Activated naive CD4-positive, alpha-beta T cell treated with anti-CD3 and anti-CD28 coated beads, Interleukin-2, amount 10 ng/mL, durations not matched to agents 7 days and 5 days (primary cell): ENCODE data around the gene CBX1.
A peak's percentile ranks its signal among the peaks of the same experiment; 100 is the strongest.

Experiments
- CTCF ChIA-PET: fragments of 350-600 bp; sonication (Branson Sonifier 250); formaldehyde crosslinking; loops from one replicate; lab custom pipeline; 2021; ENCODE audit warnings: antibody characterized with exemption; lab: Charles Lee
- DNase-seq: peaks from one replicate; pipeline ENCODE4 v3.0.0-alpha.2; 2020
- H3K27ac Mint-ChIP-seq: one replicate; pipeline ENCODE4 v1.8.0; 2021; ENCODE audit warnings: mild to moderate bottlenecking, moderate library complexity, mixed read lengths
- H3K27me3 Mint-ChIP-seq: one replicate; pipeline ENCODE4 v1.8.0; 2021; ENCODE audit warnings: mild to moderate bottlenecking, mixed read lengths
- H3K36me3 Mint-ChIP-seq: one replicate; pipeline ENCODE4 v1.8.0; 2021; ENCODE audit warnings: mixed read lengths
- H3K4me1 Mint-ChIP-seq: one replicate; pipeline ENCODE4 v1.8.0; 2021; ENCODE audit warnings: mixed read lengths
- H3K4me3 Mint-ChIP-seq: one replicate; pipeline ENCODE4 v1.8.0; 2021; ENCODE audit warnings: mild to moderate bottlenecking, moderate library complexity, mixed read lengths
- H3K9me3 Mint-ChIP-seq: one replicate; pipeline ENCODE4 v1.8.0; 2021; ENCODE audit warnings: mixed read lengths

The CBX1 gene

DNA sequence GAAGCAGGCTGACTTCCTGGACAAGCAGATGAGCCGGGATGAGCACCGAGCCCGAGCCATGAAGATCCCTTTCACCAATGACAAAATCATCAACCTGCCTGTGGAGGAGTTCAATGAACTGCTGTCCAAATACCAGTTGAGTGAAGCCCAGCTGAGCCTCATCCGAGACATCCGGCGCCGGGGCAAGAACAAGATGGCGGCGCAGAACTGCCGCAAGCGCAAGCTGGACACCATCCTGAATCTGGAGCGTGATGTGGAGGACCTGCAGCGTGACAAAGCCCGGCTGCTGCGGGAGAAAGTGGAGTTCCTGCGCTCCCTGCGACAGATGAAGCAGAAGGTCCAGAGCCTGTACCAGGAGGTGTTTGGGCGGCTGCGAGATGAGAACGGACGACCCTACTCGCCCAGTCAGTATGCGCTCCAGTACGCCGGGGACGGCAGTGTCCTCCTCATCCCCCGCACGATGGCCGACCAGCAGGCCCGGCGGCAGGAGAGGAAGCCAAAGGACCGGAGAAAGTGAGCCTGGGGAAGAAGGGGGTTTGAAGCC lies 42.1 kb downstream of the CBX1 start:
- no peak for DNase-seq
- Mint-ChIP-seq H3K36me3 (peaks cover 64% of the 10 kb centered on the region), H3K27ac (no peak overlapping the region), H3K27me3 (no peaks in the 10 kb centered on the region), H3K4me1 (peaks cover 18% of the 10 kb centered on the region), H3K4me3 (no peak overlapping the region), H3K9me3 (no peaks in the 10 kb centered on the region)
- CTCF ChIA-PET: interaction anchor here (1.3 to 1.5 kb wide), 4 partner anchors 10 to 32 kb away, joined by 3 to 5 read pairs (median 4); partner anchors contain the start of gene NFE2L1

DNA sequence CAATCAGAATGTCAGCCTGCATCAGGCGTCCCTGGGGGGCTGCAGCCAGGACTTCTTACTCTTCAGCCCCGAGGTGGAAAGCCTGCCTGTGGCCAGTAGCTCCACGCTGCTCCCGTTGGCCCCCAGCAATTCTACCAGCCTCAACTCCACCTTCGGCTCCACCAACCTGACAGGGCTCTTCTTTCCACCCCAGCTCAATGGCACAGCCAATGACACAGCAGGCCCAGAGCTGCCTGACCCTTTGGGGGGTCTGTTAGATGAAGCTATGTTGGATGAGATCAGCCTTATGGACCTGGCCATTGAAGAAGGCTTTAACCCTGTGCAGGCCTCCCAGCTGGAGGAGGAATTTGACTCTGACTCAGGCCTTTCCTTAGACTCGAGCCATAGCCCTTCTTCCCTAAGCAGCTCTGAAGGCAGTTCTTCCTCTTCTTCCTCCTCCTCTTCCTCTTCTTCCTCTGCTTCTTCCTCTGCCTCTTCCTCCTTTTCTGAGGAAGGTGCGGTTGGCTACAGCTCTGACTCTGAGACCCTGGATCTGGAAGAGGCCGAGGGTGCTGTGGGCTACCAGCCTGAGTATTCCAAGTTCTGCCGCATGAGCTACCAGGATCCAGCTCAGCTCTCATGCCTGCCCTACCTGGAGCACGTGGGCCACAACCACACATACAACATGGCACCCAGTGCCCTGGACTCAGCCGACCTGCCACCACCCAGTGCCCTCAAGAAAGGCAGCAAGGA lies 42.7 kb downstream of the CBX1 start:
- Mint-ChIP-seq H3K27ac (peak overlapping the region; percentile 29), H3K4me1 (peaks cover 20% of the 10 kb centered on the region), H3K36me3 (peaks cover 62% of the 10 kb centered on the region), H3K4me3 (no peak overlapping the region), H3K9me3 (no peaks in the 10 kb centered on the region), H3K27me3 (no peaks in the 10 kb centered on the region)
- DNase-seq: no peak
- CTCF ChIA-PET: interaction anchor here (1.0 to 1.5 kb wide), 7 partner anchors 9 to 32 kb away, joined by 3 to 8 read pairs (median 4); partner anchors contain the start of gene NFE2L1

DNA sequence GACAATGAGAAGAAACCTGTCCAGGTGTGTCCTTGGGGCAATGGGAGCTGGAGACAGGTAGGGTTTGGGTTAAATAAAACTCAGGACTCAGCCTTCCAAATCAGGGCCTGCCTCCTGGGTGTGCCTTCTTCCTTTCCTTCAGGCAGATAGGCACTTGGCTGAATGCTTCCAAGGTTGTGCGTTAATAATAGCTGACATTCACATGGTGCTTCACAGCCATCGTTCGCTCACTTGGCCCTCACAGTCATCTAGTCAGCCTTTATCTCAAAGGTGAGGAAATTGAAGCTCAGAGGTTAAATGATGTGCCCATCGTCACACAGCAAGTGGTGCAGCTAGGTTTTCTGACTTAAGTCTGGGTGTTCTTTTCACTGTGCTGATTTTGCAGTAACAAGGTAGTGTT lies 43.7 kb downstream of the CBX1 start:
- Mint-ChIP-seq H3K27me3 (no peaks in the 10 kb centered on the region), H3K4me3 (no peak overlapping the region), H3K9me3 (no peaks in the 10 kb centered on the region), H3K4me1 (peaks cover 29% of the 10 kb centered on the region), H3K27ac (peak overlapping the region; percentile 24), H3K36me3 (peaks cover 66% of the 10 kb centered on the region)
- CTCF ChIA-PET: interaction anchor here (1.0 to 1.5 kb wide), 5 partner anchors 10 to 23 kb away, joined by 3 to 8 read pairs (median 4); partner anchors contain the start of gene NFE2L1
- DNase-seq: no peak

DNA sequence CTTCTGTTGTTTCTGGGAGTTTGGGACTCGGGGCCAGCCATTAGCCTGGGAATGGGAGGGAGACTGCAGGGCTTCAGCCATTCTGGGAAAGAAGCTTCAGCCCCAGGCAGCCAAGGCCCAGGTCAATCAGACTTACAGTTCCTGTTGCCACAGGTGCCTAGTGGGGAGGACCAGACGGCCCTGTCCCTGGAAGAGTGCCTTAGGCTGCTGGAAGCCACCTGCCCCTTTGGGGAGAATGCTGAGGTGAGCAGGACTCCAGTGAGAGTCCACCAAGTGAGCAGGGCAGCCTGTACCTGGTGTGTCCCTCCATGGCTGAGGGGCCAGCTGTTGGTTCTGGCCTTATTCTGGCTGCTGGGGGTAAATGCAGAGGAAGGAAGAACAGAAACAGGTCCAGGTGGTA lies 44.4 kb downstream of the CBX1 start:
- Mint-ChIP-seq H3K36me3 (peaks cover 65% of the 10 kb centered on the region), H3K4me3 (no peak overlapping the region), H3K27ac (no peak overlapping the region), H3K27me3 (no peaks in the 10 kb centered on the region), H3K4me1 (peaks cover 37% of the 10 kb centered on the region), H3K9me3 (no peaks in the 10 kb centered on the region)
- DNase-seq: no peak
- CTCF ChIA-PET: no interaction called here

DNA sequence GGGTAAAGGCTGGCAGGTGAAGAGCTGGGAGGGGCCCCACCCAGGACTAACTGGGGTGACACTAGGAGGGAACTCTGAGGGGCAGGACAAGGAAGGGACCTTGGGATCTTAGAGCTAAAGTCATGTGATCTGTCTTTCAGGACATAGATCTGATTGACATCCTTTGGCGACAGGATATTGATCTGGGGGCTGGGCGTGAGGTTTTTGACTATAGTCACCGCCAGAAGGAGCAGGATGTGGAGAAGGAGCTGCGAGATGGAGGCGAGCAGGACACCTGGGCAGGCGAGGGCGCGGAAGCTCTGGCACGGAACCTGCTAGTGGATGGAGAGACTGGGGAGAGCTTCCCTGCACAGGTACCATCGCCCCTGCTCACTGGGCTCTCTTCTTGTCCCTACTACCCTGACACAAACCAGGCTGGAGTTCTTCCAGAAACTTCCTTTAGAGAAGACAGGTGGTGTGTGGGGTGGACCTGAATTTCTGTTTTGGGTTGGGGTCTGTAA lies 45.0 kb downstream of the CBX1 start:
- Mint-ChIP-seq H3K27ac (peak overlapping the region; percentile 75), H3K27me3 (no peaks in the 10 kb centered on the region), H3K4me3 (no peak overlapping the region), H3K4me1 (peaks cover 41% of the 10 kb centered on the region), H3K36me3 (peaks cover 66% of the 10 kb centered on the region), H3K9me3 (no peaks in the 10 kb centered on the region)
- no peak for DNase-seq
- CTCF ChIA-PET: interaction anchor here (0.9 kb wide), 1 partner anchor 19 kb away, joined by 8 read pairs; no protein-coding TSS in a partner anchor

DNA sequence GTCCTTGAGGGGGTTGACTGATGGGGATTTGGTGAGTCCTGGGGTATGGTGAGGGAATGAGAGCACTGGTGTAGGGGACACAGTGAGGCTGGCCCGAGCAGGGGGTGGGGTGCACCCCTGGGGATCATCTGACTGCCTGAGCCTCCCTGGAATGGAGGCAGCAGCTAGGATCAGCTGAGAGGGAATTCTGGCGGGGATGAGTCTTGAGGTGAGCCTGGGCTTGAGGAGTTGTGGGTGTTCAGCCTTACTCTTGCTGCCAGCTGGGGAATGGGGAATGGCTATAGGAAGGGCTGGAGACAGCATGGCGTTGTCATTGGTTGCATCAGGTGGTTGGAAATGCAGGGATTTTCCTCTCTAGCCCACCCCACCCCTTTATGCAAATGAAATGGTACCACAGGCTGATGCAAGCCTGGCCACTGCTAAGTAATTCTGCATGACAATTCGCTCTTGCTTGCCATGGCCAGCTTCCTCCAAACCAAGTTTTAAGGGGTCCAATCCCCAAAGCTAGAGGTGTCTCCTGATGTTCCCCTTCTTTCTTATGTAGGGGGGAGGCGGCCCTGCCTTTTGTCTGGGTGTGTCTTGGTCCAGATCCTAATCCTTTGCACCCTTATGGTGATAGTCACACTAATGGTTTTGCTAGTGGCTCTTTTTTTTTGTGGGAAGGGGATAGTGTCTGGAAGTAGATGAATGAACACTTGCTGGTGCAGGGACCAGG lies 45.6 kb downstream of the CBX1 start:
- no peaks in the 10 kb centered on the region for H3K27me3 Mint-ChIP-seq

DNA sequence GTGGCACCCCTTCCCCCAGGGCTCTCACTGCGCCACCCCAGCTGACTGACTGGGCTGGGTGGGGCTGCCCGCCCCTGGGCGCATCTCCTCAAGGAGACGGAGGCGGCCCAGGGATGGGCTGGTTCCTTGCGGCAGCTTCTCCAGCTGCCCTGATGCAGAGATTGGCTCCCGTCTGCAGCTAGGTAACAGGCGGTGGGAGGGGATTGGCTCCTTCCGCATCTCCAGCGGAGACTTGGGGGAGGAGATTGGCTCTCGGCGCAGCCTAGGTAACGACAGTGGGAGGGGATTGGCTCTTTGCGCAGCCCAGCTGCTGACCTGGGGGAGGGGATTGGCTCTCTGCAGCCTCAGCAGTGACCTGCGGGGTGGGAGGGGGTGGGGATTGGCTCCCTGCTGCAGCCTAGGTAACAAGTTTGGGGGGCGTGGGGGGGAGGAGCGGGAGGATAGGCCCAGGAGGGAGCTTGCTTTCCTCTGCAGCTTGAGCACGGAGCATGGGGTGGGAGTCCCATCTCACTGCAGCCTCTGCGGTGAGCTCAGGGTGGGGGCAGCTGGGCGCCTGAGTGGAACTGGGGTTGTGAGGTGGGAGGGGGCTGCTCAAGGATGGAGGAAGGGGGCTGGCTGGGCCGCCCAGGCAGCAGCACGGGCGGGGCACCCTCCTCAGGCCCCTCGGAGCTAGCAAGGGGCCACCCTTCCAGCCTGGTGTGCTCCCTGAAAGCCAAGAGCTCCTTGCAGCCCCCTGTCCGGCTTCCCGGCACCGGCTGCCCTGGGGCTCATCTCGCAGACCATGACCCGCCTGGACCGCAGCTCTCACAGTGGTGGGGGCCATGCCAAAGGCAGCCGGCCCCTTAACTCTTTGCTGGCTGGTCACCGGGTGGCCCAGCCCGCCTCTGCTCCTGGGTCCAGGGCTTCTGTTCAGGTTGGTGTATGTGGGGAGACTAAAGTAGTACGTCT lies 46.8 kb downstream of the CBX1 start:
- Mint-ChIP-seq H3K27ac (peak overlapping the region; percentile 29), H3K27me3 (no peaks in the 10 kb centered on the region), H3K4me3 (no peak overlapping the region), H3K4me1 (peaks cover 58% of the 10 kb centered on the region), H3K9me3 (no peaks in the 10 kb centered on the region), H3K36me3 (peaks cover 68% of the 10 kb centered on the region)
- CTCF ChIA-PET: interaction anchor here (1.1 kb wide), 2 partner anchors 18 to 24 kb away, joined by 3 to 5 read pairs; no protein-coding TSS in a partner anchor
- no peak for DNase-seq

More for the DNA sequence above, 45.6 kb downstream of the CBX1 start:
- H3K9me3 Mint-ChIP-seq: no peaks in the 10 kb centered on the region
- peak overlapping the region; percentile 75 for H3K27ac Mint-ChIP-seq
- no peak overlapping the region for H3K4me3 Mint-ChIP-seq
- peaks cover 67% of the 10 kb centered on the region for H3K36me3 Mint-ChIP-seq
- CTCF ChIA-PET: interaction anchor here (0.7 to 1.1 kb wide), 3 partner anchors 19 to 29 kb away, joined by 3 to 8 read pairs (median 5); no protein-coding TSS in a partner anchor
- no peak for DNase-seq
- H3K4me1 Mint-ChIP-seq: peaks cover 46% of the 10 kb centered on the region

DNA sequence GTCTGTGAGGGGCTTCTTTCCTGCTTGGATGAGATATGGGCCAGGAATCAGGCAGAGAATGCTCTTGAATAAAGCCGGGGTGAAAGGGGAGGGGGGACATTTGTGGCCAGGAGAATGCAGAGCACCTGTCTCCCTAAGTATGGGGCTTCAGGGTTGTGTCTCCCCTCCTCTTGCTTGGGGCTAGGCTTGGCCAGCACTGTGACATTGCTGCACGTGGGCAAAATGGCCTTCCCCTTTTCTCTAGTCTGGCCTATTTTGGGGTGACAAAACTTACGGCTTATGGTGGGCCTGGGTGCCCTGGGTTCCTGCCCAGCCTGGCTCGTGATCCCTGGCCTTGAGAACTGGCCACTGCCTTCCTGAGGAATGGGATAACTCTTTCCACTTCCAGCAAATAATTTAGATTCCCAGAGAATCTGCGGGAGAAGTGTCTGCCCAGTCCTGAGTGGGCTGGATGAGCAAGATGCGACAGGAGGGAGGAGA lies 47.5 kb downstream of the CBX1 start:
- H3K27me3 Mint-ChIP-seq: no peaks in the 10 kb centered on the region
- CTCF ChIA-PET: interaction anchor here (0.8 to 1.1 kb wide), 2 partner anchors 11 to 23 kb away, joined by 3 read pairs; no protein-coding TSS in a partner anchor
- DNase-seq: no peak
- H3K36me3 Mint-ChIP-seq: peaks cover 63% of the 10 kb centered on the region
- H3K9me3 Mint-ChIP-seq: no peaks in the 10 kb centered on the region
- peak overlapping the region; percentile 5 for H3K27ac Mint-ChIP-seq
- peaks cover 64% of the 10 kb centered on the region for H3K4me1 Mint-ChIP-seq
- H3K4me3 Mint-ChIP-seq: no peak overlapping the region

DNA sequence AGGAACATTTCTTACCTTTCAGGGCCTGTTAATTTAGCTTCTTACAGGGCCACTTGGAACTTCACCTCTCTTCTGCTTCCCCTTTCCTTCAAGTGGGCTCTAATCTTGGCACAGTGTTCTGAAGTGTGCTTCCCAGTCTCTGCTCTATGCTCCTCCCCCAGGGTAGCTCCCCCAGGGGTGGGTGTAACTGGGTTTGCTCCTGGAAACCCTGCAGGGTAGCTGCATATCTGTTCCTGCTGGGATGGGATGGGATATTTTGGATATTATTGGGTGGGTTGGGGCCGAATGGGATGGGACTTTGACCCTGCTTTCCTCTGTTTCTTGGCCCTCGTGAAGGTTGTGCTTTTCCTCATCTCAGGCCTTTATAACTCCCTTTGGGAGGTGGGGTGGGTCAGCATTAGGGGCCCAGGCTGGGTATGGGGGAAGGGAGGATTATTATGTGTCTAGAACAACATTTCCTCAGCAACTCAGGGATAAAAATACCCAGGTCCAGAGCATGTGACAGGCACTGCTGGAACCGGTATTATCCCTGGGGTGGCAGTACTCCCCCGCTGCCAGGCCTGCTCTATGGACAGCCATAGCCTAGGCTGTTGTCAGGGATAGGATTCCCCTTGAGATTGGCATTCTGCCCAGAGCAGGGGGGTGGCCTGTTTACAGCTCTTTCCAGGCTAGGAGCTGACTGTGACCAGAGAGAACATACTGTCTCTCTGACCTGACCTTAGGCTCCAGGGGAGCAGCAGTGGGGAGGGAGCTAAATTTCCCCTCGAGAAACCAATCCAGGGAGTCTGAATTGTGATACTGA lies 48.1 kb downstream of the CBX1 start:
- H3K4me1 Mint-ChIP-seq: peaks cover 64% of the 10 kb centered on the region
- H3K9me3 Mint-ChIP-seq: no peaks in the 10 kb centered on the region
- no peak for DNase-seq
- peaks cover 58% of the 10 kb centered on the region for H3K36me3 Mint-ChIP-seq
- no peak overlapping the region for H3K4me3 Mint-ChIP-seq
- H3K27ac Mint-ChIP-seq: peak overlapping the region; percentile 5
- H3K27me3 Mint-ChIP-seq: peaks cover under 1% of the 10 kb centered on the region
- CTCF ChIA-PET: interaction anchor here (0.8 kb wide), 1 partner anchor 11 kb away, joined by 3 read pairs; no protein-coding TSS in a partner anchor

DNA sequence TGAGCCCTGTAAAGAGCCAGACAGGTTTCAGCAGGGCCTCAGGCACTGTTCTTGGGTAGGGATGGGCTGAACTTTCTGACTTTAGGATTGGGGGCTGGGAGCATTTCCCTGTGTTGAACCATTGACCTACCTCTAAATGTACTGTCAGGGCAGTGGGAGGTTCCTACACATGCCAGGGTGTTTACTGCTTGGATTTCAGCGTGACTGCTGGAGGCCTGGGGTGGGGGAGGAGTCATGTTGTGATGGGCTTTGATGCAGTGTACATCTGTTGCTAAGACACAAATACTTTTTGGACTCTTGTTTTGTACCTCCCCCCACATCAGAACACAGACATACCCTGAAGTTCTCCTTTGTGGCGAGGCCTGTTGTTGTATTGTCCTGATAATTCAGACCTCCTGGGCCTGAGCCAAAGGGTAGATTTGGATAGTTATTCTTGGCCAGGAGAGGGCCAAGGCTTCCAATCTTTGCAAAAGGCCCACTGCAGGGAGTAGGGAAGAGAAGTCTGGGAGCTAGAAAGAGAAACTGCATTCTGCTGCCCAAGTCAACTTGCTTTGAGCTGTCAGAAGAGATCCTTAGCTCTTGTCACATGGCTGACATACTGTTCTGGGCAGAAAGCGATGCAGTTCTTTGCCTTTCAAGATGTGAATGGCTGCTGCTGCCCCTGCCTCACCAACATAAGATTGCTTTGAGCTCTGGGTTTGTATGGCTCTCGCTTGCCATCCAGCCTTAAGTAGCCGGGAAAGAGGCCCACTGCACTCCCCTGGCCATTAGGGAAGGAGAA lies 49.4 kb downstream of the CBX1 start:
- CTCF ChIA-PET: interaction anchor here (0.7 kb wide), 1 partner anchor 25 kb away, joined by 4 read pairs; no protein-coding TSS in a partner anchor
- DNase-seq: no peak
- Mint-ChIP-seq H3K36me3 (peaks cover 47% of the 10 kb centered on the region), H3K4me1 (peaks cover 67% of the 10 kb centered on the region), H3K9me3 (no peaks in the 10 kb centered on the region), H3K27ac (peak overlapping the region; percentile 72), H3K27me3 (peaks cover 6% of the 10 kb centered on the region), H3K4me3 (no peak overlapping the region)

DNA sequence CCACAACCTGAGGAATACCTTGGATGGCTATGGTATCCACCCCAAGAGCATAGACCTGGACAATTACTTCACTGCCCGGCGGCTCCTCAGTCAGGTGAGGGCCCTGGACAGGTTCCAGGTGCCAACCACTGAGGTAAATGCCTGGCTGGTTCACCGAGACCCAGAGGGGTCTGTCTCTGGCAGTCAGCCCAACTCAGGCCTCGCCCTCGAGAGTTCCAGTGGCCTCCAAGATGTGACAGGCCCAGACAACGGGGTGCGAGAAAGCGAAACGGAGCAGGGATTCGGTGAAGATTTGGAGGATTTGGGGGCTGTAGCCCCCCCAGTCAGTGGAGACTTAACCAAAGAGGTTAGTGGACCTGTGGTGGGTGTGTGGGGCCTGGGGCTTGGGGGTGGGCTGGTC lies 50.0 kb downstream of the CBX1 start:
- peak overlapping the region; percentile 72 for H3K27ac Mint-ChIP-seq
- DNase-seq: no peak
- no peak overlapping the region for H3K4me3 Mint-ChIP-seq
- CTCF ChIA-PET: no interaction called here
- H3K9me3 Mint-ChIP-seq: no peaks in the 10 kb centered on the region
- peaks cover 43% of the 10 kb centered on the region for H3K36me3 Mint-ChIP-seq
- H3K27me3 Mint-ChIP-seq: peaks cover 6% of the 10 kb centered on the region
- peaks cover 72% of the 10 kb centered on the region for H3K4me1 Mint-ChIP-seq
